Transverse colon (tissue), 4 donors: ENCODE results near the gene CLASRP.

Experiments used
- POLR2A ChIP-seq: fragments of 450-650 bp; IDR thresholded peaks from one replicate; pipeline ENCODE4 v1.6.1; 2016; ENCODE audit warnings: antibody characterized with exemption, mild to moderate bottlenecking, moderate library complexity
- POLR2AphosphoS5 ChIP-seq, 3 donors: sonication (generic); formaldehyde crosslinking; IDR thresholded peaks; one replicate each; pipeline ENCODE4 v1.6.1; 2016; ENCODE audit warnings: antibody characterized with exemption in 3 of 3
- TF ChIP-seq, protein P1 (sequence below), 5 experiments: fragments of 200-600 bp in 3 of 5; fragments of 450-650 bp in 2 of 5; sonication (generic) in 3 of 5; IDR thresholded peaks; 1 replicate in 2 of 5; 2 replicates in 3 of 5; pipeline ENCODE4 v1.5.1; 2016 to 2017; ENCODE audit warnings: antibody characterized with exemption in 5 of 5, inconsistent platforms in 3 of 5, mild to moderate bottlenecking in 2 of 5, moderate library complexity in 1 of 5

GRCh38 chr19:45016388-45017314, 22.2 kb upstream of the CLASRP start:
- TF ChIP-seq, protein P1, sequence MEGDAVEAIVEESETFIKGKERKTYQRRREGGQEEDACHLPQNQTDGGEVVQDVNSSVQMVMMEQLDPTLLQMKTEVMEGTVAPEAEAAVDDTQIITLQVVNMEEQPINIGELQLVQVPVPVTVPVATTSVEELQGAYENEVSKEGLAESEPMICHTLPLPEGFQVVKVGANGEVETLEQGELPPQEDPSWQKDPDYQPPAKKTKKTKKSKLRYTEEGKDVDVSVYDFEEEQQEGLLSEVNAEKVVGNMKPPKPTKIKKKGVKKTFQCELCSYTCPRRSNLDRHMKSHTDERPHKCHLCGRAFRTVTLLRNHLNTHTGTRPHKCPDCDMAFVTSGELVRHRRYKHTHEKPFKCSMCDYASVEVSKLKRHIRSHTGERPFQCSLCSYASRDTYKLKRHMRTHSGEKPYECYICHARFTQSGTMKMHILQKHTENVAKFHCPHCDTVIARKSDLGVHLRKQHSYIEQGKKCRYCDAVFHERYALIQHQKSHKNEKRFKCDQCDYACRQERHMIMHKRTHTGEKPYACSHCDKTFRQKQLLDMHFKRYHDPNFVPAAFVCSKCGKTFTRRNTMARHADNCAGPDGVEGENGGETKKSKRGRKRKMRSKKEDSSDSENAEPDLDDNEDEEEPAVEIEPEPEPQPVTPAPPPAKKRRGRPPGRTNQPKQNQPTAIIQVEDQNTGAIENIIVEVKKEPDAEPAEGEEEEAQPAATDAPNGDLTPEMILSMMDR (IDR thresholded peaks at IDR 0.05): peak; percentile 54 to 69 (median 56)
- TF ChIP-seq POLR2AphosphoS5 (IDR thresholded peaks at IDR 0.05) (no peak), POLR2A (no peak)
